H1 (cell line): Measurements from ENCODE around the gene ACYP1. TPM values are rescaled to one million over a fixed set of nuclear protein-coding genes. Genes with fewer than 3 reads are reported as not detected.

ENCODE experiments used
- CTCF ChIA-PET: fragments of 300-600 bp; sonication (Branson Sonifier 250); formaldehyde crosslinking; loops from one replicate; lab custom pipeline; 2021; ENCODE audit not compliant: partially characterized antibody; lab: Charles Lee
- POLR2A ChIA-PET: fragments of 300-600 bp; sonication (Branson Sonifier 250); formaldehyde crosslinking; loops from one replicate; lab custom pipeline; 2021; ENCODE audit warnings: inconsistent platforms; ENCODE audit not compliant: partially characterized antibody; lab: Charles Lee
- DNase-seq, 2 experiments: peaks; one replicate each; pipeline versions ENCODE4 v3.0.0 to v3.0.0-alpha.2; 2010 to 2022; ENCODE audit warnings: low spot score in 2 of 2, low read depth in 1 of 2, mixed read lengths in 1 of 2
- FAIRE-seq: peaks from 2 replicates; lab custom pipeline; 2011; peaks lifted over from hg19 to GRCh38; lab: Jason Lieb, UNC
- H2AFZ ChIP-seq: 2 replicates; pipeline ENCODE4 v1.8.1; 2012; ENCODE audit warnings: low read length, inconsistent platforms
- H2AK5ac ChIP-seq: 2 replicates; pipeline ENCODE4 v1.6.1; 2013; ENCODE audit warnings: low read depth, low read length
- H2BK120ac ChIP-seq: replicated peaks from 2 replicates; pipeline ENCODE3; 2013; ENCODE audit warnings: low read depth, low read length, inconsistent platforms
- H2BK12ac ChIP-seq: 2 replicates; pipeline ENCODE4 v1.6.1; 2013; ENCODE audit warnings: low read depth, low read length
- H2BK15ac ChIP-seq: 2 replicates; pipeline ENCODE4 v1.6.1; 2013; ENCODE audit warnings: low read length
- H2BK20ac ChIP-seq: 2 replicates; pipeline ENCODE4 v1.6.1; 2013; ENCODE audit warnings: low read length
- H2BK5ac ChIP-seq: 2 replicates; pipeline ENCODE4 v1.6.1; 2013; ENCODE audit warnings: low read depth, low read length
- H3K14ac ChIP-seq: 2 replicates; pipeline ENCODE4 v1.6.1; 2013; ENCODE audit warnings: inconsistent platforms; ENCODE audit not compliant: insufficient read length
- H3K18ac ChIP-seq: 2 replicates; pipeline ENCODE4 v1.6.1; 2013; ENCODE audit warnings: low read length; ENCODE audit errors: extremely low read depth
- H3K23ac ChIP-seq: 2 replicates; pipeline ENCODE4 v1.6.1; 2013; ENCODE audit warnings: inconsistent platforms; ENCODE audit not compliant: insufficient read length
- H3K23me2 ChIP-seq: 2 replicates; pipeline ENCODE4 v1.6.1; 2013; ENCODE audit warnings: low read depth, low read length
- H3K27ac ChIP-seq: 2 replicates; pipeline ENCODE4 v1.6.1; 2011; ENCODE audit warnings: low read depth, low read length, inconsistent platforms
- H3K27me3 ChIP-seq, 4 experiments: replicated peaks in 1 of 4; 1 replicate in 1 of 4; 2 replicates in 3 of 4; pipeline versions ENCODE4 v1.6.1 to v1.8.1; 2011 to 2013; ENCODE audit warnings: low read length in 3 of 4, mild to moderate bottlenecking in 3 of 4, inconsistent platforms in 2 of 4, mixed read lengths in 2 of 4, moderate library complexity in 1 of 4; ENCODE audit not compliant: control insufficient read depth in 3 of 4, insufficient read depth in 3 of 4; ENCODE audit errors: extremely low read depth in 1 of 4
- H3K36me3 ChIP-seq, 4 experiments: 2 replicates each; pipeline versions ENCODE4 v1.6.1 to v1.8.1; 2011 to 2013; ENCODE audit warnings: mild to moderate bottlenecking in 4 of 4, low read length in 3 of 4, moderate library complexity in 2 of 4, control low read depth in 1 of 4, inconsistent platforms in 1 of 4; ENCODE audit not compliant: insufficient read depth in 4 of 4, control insufficient read depth in 2 of 4
- H3K4ac ChIP-seq: replicated peaks from 2 replicates; pipeline ENCODE3; 2013; ENCODE audit warnings: low read length, low read depth, mixed read lengths, inconsistent platforms; ENCODE audit not compliant: insufficient read length
- H3K4me1 ChIP-seq, 4 experiments: replicated peaks in 1 of 4; 1 replicate in 1 of 4; 2 replicates in 3 of 4; pipeline versions ENCODE4 v1.6.1 to v1.8.1; 2011 to 2013; ENCODE audit warnings: low read length in 3 of 4, inconsistent platforms in 2 of 4, mixed read lengths in 1 of 4; ENCODE audit not compliant: insufficient read depth in 4 of 4, control insufficient read depth in 3 of 4
- H3K4me2 ChIP-seq, 2 experiments: 2 replicates each; pipeline versions ENCODE4 v1.6.1 to v1.8.1; 2011 to 2013; ENCODE audit warnings: low read depth in 2 of 2, low read length in 2 of 2, control low read depth in 1 of 2, inconsistent platforms in 1 of 2, mild to moderate bottlenecking in 1 of 2; ENCODE audit not compliant: insufficient read depth in 1 of 2
- H3K4me3 ChIP-seq, 4 experiments: fragments of 200-600, 300-600 bp in 1 of 4; sonication (generic), shearing (Covaris generic), sonication (Bioruptor Twin) in 1 of 4; 2 replicates each; pipeline versions ENCODE4 v1.5.1 to v1.8.1; 2011 to 2016; ENCODE audit warnings: low read length in 4 of 4, low read depth in 3 of 4, control low read depth in 2 of 4, inconsistent platforms in 2 of 4, mild to moderate bottlenecking in 2 of 4, mixed read lengths in 1 of 4, moderate library complexity in 1 of 4; ENCODE audit not compliant: insufficient read depth in 2 of 4; ENCODE audit errors: extremely low read depth in 1 of 4
- H3K56ac ChIP-seq: replicated peaks from 2 replicates; pipeline ENCODE3; 2013; ENCODE audit warnings: low read depth, mild to moderate bottlenecking, mixed read lengths, low read length, inconsistent platforms; ENCODE audit not compliant: insufficient read length
- H3K79me1 ChIP-seq: 2 replicates; pipeline ENCODE4 v1.6.1; 2013; ENCODE audit warnings: low read depth, low read length, control low read depth
- H3K79me2 ChIP-seq, 2 experiments: 2 replicates each; pipeline versions ENCODE4 v1.6.1 to v1.8.1; 2012 to 2013; ENCODE audit warnings: low read length in 2 of 2, mild to moderate bottlenecking in 2 of 2, inconsistent platforms in 1 of 2; ENCODE audit not compliant: insufficient read depth in 2 of 2, control insufficient read depth in 1 of 2
- H3K9ac ChIP-seq, 4 experiments: replicated peaks in 1 of 4; 1 replicate in 1 of 4; 2 replicates in 3 of 4; pipeline versions ENCODE4 v1.6.1 to v1.8.1; 2011 to 2013; ENCODE audit warnings: low read depth in 3 of 4, low read length in 3 of 4, control low read depth in 2 of 4, mild to moderate bottlenecking in 2 of 4, moderate library complexity in 2 of 4, inconsistent platforms in 1 of 4; ENCODE audit errors: extremely low read depth in 1 of 4
- H3K9me3 ChIP-seq, 2 experiments: 2 replicates each; pipeline versions ENCODE4 v1.6.1 to v1.8.1; 2012 to 2013; ENCODE audit warnings: mild to moderate bottlenecking in 2 of 2, moderate library complexity in 2 of 2, control low read depth in 1 of 2, inconsistent platforms in 1 of 2, low read depth in 1 of 2, low read length in 1 of 2, mixed read lengths in 1 of 2; ENCODE audit not compliant: insufficient read depth in 2 of 2
- H4K20me1 ChIP-seq, 2 experiments: replicated peaks in 1 of 2; 2 replicates each; pipeline versions ENCODE3 to v1.8.1; 2011 to 2013; ENCODE audit warnings: inconsistent platforms in 2 of 2, low read length in 2 of 2, mild to moderate bottlenecking in 1 of 2; ENCODE audit not compliant: insufficient read depth in 2 of 2, control insufficient read depth in 1 of 2
- H4K5ac ChIP-seq: 2 replicates; pipeline ENCODE4 v1.6.1; 2013; ENCODE audit warnings: low read length, low read depth, mixed read lengths, inconsistent platforms; ENCODE audit not compliant: insufficient read length
- H4K8ac ChIP-seq: 2 replicates; pipeline ENCODE4 v1.8.0; 2013; ENCODE audit warnings: mild to moderate bottlenecking, moderate library complexity, low read length, inconsistent platforms; ENCODE audit not compliant: insufficient read depth; ENCODE audit errors: extremely low read depth
- H4K91ac ChIP-seq: replicated peaks from 2 replicates; pipeline ENCODE3; 2013; ENCODE audit warnings: low read length, mixed read lengths, inconsistent platforms; ENCODE audit not compliant: insufficient read length
- ASH2L ChIP-seq: fragments of 200-600, 300-600 bp; sonication (generic); IDR thresholded peaks from one replicate; pipeline ENCODE4 v1.7.1; 2017; ENCODE audit warnings: low read length
- BACH1 ChIP-seq: IDR thresholded peaks from 2 replicates; pipeline ENCODE4 v1.6.1; 2012; ENCODE audit warnings: low read length, improper control_type of control experiment
- CEBPB ChIP-seq: IDR thresholded peaks from 2 replicates; pipeline ENCODE4 v1.6.1; 2012; ENCODE audit warnings: low read depth, low read length
- CHD1 ChIP-seq: IDR thresholded peaks from 2 replicates; pipeline ENCODE4 v1.6.1; 2012; ENCODE audit warnings: low read depth, low read length, improper control_type of control experiment
- CREB1 ChIP-seq: IDR thresholded peaks from 2 replicates; pipeline ENCODE4 v1.6.1; 2012; ENCODE audit warnings: inconsistent platforms
- NANOG ChIP-seq: IDR thresholded peaks from 2 replicates; pipeline ENCODE4 v1.6.1; 2011; ENCODE audit warnings: low read length, low read depth, mild to moderate bottlenecking, inconsistent platforms; ENCODE audit not compliant: insufficient read depth, poor library complexity, severe bottlenecking
- POLR2AphosphoS5 ChIP-seq: IDR thresholded peaks from 2 replicates; pipeline ENCODE4 v1.6.1; 2011; ENCODE audit warnings: low read depth, low read length
- RBBP5 ChIP-seq: IDR thresholded peaks from 2 replicates; pipeline ENCODE4 v1.7.1; 2012; ENCODE audit warnings: low read depth, mild to moderate bottlenecking, inconsistent platforms, low read length, moderate library complexity, borderline replicate concordance
- RFX5 ChIP-seq: IDR thresholded peaks from 2 replicates; pipeline ENCODE4 v1.6.1; 2011; ENCODE audit warnings: low read depth, low read length, improper control_type of control experiment, borderline replicate concordance
- SUZ12 ChIP-seq: fragments of 200-600 bp; sonication (generic); IDR thresholded peaks from 2 replicates; pipeline ENCODE4 v1.6.1; 2012; ENCODE audit warnings: mild to moderate bottlenecking, inconsistent platforms, low read length, moderate library complexity, mixed read lengths
- TEAD4 ChIP-seq: IDR thresholded peaks from 2 replicates; pipeline ENCODE4 v1.6.1; 2012; ENCODE audit warnings: low read depth, low read length, inconsistent platforms, mixed read lengths
- WGBS, 2 experiments: shearing (Covaris generic) in 1 of 2; methylation state at CpG; one replicate each; pipeline versions ENCODE4 v1.1.6 to v1.1.7; 2013 to 2015; ENCODE audit warnings: low lambda C conversion rate in 2 of 2, mixed read lengths in 2 of 2, inconsistent platforms in 1 of 2, low coverage in 1 of 2, missing lambda C conversion rate in 1 of 2; ENCODE audit not compliant: insufficient replicate concordance in 2 of 2, insufficient coverage in 1 of 2, insufficient read length in 1 of 2; ENCODE audit errors: extremely low coverage in 1 of 2, missing lambda C conversion rate in 1 of 2; 5-methylcytosine and 5-hydroxymethylcytosine counted together
- polyA plus RNA-seq, 7 experiments: library from polyadenylated mRNA; depleted of rRNA in 3 of 7; stranded (reverse) in 5 of 7; unstranded in 2 of 7; fragments of >200 nt in 5 of 7; fragments of 200-250 nt in 2 of 7; gene quantifications; 1 replicate in 5 of 7; 2 replicates in 1 of 7; 4 replicates in 1 of 7; pipeline versions ENCODE4 v1.2.1 to v1.2.3, GENCODE V29; 2011 to 2013; ENCODE audit warnings: missing spikeins in 2 of 7, mixed read lengths in 2 of 7
- total RNA-seq: library from RNA; stranded (reverse); fragmentation: NEBNext Ultra II Directional; extraction: Animal tissue kit (Norgen Biotek cat#: 25700); gene quantifications from 2 replicates; pipeline ENCODE4 v1.2.1, GENCODE V29; 2021
- TF ChIP-seq, protein P1 (sequence below): IDR thresholded peaks from 2 replicates; pipeline ENCODE4 v1.6.1; 2012; ENCODE audit warnings: low read length, inconsistent platforms
- TF ChIP-seq, protein P2 (sequence below): IDR thresholded peaks from 2 replicates; pipeline ENCODE4 v1.6.1; 2012; ENCODE audit warnings: inconsistent platforms

ACYP1 gene
- total and polyA plus RNA-seq, 2 of the 8 experiments (the other 6 are each of a cell fraction or from before 2014, with no cell fraction given): 22.3 to 24.8 TPM

DNA sequence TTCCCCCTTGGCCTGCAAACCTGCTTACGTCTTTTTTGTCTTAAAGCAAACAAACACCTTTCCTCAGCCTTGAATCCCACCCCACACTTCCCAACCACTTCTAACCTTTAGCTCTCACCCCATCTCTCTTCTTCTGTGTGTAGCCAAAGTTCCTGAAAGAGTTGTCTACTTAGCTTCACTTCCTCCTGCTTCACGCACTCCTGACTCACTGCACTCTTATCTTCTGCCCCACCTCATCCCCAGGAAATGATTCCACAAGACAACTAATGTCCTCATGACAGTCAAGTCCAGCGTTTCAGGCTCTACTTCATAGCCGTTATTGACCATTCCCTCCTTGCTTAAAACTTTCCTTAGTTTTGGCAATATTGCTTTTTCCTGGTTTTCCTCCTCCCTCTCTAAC lies 38.7 kb downstream of the ACYP1 start:
- H3K4ac ChIP-seq: no peak overlapping the region
- no peak for FAIRE-seq
- no peak overlapping the region for H3K56ac ChIP-seq
- POLR2A ChIA-PET: interaction anchor here (0.9 to 1.5 kb wide), 6 partner anchors 11 to 53 kb away, joined by 3 to 7 read pairs (median 3); no protein-coding TSS in a partner anchor
- no peak overlapping the region for H2BK15ac ChIP-seq
- no peak for DNase-seq
- no peak overlapping the region for H3K27ac ChIP-seq
- WGBS, 2 experiments: 91% methylated on average over 4 of the region's 4 CpGs; no CpG with 5 or more reads in 1 of the 2 experiments
- peaks cover 0 to 1% of the 10 kb centered on the region in 2 experiments for H4K20me1 ChIP-seq
- H3K4me3 ChIP-seq: no peak overlapping the region
- H2BK12ac ChIP-seq: no peak overlapping the region
- no peak overlapping the region for H3K14ac ChIP-seq
- no peak overlapping the region for H3K23ac ChIP-seq
- H3K4me1 ChIP-seq: no peaks in the 10 kb centered on the region
- H3K79me2 ChIP-seq: no peaks in the 10 kb centered on the region
- no peak overlapping the region for H2AK5ac ChIP-seq
- no peak overlapping the region for H2AFZ ChIP-seq
- H3K9ac ChIP-seq: no peak overlapping the region
- H2BK20ac ChIP-seq: no peak overlapping the region
- CTCF ChIA-PET: interaction anchor here (0.7 to 4.7 kb wide), 14 partner anchors 11 to 165 kb away, joined by 3 to 33 read pairs (median 4); no protein-coding TSS in a partner anchor
- H3K4me2 ChIP-seq: no peak overlapping the region
- no peak overlapping the region for H4K91ac ChIP-seq
- H2BK120ac ChIP-seq: no peak overlapping the region
- no peaks in the 10 kb centered on the region for H3K27me3 ChIP-seq
- peaks cover 0 to 13% (median 2%) of the 10 kb centered on the region in 4 experiments; a peak in 6 of 8 replicates for H3K36me3 ChIP-seq
- H4K8ac ChIP-seq: no peak overlapping the region
- no peaks in the 10 kb centered on the region for H3K9me3 ChIP-seq
- H2BK5ac ChIP-seq: no peak overlapping the region
- no peaks in the 10 kb centered on the region for H3K79me1 ChIP-seq
- no peak overlapping the region for H4K5ac ChIP-seq
- no peak overlapping the region for H3K18ac ChIP-seq
- no peaks in the 10 kb centered on the region for H3K23me2 ChIP-seq
- TF ChIP-seq TEAD4 (no peak), SUZ12 (no peak), CHD1 (no peak), ASH2L (no peak), CREB1 (no peak), NANOG (no peak), BACH1 (no peak), RFX5 (no peak), CEBPB (no peak), RBBP5 (no peak), POLR2AphosphoS5 (no peak)
- TF ChIP-seq, protein P1, sequence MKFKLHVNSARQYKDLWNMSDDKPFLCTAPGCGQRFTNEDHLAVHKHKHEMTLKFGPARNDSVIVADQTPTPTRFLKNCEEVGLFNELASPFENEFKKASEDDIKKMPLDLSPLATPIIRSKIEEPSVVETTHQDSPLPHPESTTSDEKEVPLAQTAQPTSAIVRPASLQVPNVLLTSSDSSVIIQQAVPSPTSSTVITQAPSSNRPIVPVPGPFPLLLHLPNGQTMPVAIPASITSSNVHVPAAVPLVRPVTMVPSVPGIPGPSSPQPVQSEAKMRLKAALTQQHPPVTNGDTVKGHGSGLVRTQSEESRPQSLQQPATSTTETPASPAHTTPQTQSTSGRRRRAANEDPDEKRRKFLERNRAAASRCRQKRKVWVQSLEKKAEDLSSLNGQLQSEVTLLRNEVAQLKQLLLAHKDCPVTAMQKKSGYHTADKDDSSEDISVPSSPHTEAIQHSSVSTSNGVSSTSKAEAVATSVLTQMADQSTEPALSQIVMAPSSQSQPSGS: no peak
- TF ChIP-seq, protein P2, sequence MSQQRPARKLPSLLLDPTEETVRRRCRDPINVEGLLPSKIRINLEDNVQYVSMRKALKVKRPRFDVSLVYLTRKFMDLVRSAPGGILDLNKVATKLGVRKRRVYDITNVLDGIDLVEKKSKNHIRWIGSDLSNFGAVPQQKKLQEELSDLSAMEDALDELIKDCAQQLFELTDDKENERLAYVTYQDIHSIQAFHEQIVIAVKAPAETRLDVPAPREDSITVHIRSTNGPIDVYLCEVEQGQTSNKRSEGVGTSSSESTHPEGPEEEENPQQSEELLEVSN: no peak
